ENCODE data around the gene ALG10.
"Not testable (repeated sequence)": the region's sequence is repeated elsewhere in the genome, so short reads cannot be mapped to it uniquely, and the experiment has no call there.

ALG10 gene

DNA sequence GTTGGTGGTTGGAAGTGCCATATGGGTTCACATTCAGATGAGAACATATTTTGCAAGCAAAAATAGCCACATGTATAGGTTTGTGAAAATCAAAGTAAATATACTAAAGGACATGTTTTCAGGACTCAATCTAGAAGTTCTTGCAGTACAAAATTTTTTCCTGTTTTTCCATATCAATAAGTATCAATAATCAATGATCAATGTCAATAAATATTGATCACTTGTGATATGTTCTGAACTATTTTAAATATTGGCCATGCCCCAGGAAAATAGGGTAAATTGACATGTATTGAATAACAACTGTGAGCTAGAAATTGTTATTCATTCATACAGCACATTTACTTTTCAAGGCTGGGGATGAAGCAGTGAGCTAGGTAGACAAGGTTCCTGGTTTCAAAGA lies 24.3 kb downstream of the ALG10 start:
- Histone ChIP-seq H3K27me3 (ENCODE audit: insufficient read depth, poor library complexity, severe bottlenecking) (no peaks in the 10 kb centered on the region), H3K27ac (replicated peaks) (no peak overlapping the region), H3K4me3 (replicated peaks; ENCODE audit: insufficient read depth, low read length) (no peak overlapping the region)
- TF ChIP-seq GABPA (IDR thresholded peaks at IDR 0.05; ENCODE audit: low read depth): no peak
- TF ChIP-seq, protein P1, sequence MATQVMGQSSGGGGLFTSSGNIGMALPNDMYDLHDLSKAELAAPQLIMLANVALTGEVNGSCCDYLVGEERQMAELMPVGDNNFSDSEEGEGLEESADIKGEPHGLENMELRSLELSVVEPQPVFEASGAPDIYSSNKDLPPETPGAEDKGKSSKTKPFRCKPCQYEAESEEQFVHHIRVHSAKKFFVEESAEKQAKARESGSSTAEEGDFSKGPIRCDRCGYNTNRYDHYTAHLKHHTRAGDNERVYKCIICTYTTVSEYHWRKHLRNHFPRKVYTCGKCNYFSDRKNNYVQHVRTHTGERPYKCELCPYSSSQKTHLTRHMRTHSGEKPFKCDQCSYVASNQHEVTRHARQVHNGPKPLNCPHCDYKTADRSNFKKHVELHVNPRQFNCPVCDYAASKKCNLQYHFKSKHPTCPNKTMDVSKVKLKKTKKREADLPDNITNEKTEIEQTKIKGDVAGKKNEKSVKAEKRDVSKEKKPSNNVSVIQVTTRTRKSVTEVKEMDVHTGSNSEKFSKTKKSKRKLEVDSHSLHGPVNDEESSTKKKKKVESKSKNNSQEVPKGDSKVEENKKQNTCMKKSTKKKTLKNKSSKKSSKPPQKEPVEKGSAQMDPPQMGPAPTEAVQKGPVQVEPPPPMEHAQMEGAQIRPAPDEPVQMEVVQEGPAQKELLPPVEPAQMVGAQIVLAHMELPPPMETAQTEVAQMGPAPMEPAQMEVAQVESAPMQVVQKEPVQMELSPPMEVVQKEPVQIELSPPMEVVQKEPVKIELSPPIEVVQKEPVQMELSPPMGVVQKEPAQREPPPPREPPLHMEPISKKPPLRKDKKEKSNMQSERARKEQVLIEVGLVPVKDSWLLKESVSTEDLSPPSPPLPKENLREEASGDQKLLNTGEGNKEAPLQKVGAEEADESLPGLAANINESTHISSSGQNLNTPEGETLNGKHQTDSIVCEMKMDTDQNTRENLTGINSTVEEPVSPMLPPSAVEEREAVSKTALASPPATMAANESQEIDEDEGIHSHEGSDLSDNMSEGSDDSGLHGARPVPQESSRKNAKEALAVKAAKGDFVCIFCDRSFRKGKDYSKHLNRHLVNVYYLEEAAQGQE (IDR thresholded peaks at IDR 0.05; ENCODE audit: insufficient replicate concordance, low read depth): no peak
- no peak for TF ChIP-seq POLR2AphosphoS5 (IDR thresholded peaks at IDR 0.05; ENCODE audit: low read depth)
- DNase-seq (ENCODE audit: low read depth in 1 of 2, low spot score in 1 of 2): no peak

DNA sequence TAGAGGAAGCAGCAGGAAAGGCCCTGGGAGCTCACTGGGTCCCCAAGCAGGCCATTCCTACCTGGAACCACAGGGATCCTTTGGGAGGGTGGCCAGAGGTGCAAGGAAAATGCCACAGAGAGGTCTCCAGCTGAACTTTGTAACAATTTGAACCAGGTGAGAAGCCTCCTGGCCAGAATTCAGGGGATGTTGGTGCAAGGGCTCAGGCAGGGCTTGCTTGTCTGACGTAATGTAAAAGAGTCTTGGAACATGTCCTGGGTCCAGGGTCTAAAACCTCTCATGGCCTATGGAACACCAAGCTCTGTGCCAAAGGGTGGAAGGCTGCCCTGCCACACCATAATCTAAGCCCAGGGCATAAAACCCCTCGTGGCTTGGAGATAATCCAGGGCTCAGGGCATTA lies 25.6 kb downstream of the ALG10 start:
- H3K4me3 ChIP-seq (replicated peaks; ENCODE audit: insufficient read depth, low read length); DNase-seq (ENCODE audit: low read depth in 1 of 2, low spot score in 1 of 2); H3K27me3 ChIP-seq (ENCODE audit: insufficient read depth, poor library complexity, severe bottlenecking): not testable (repeated sequence)

DNA sequence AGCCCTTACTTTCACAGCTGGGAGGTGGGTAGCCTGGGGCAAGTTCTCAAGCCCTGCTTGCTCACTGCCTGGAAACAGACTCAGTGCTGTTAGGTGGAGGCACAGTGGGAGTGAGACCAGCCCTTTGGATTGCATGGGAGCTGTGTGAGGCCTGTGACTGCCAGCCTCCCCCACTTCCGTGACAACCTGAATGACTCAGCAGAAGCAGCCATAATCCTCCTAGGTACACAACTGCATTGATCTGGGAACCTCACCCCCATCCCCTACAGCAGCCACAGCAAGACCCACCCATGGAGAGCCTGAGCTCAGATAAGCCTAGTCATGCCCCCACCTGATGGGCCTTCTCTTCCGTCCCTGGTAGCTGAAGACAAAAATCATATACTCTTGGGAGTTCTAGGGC lies 26.4 kb downstream of the ALG10 start:
- H3K27ac ChIP-seq (replicated peaks): no peak overlapping the region
- H3K27me3 ChIP-seq (ENCODE audit: insufficient read depth, poor library complexity, severe bottlenecking): no peaks in the 10 kb centered on the region
- TF ChIP-seq GABPA (IDR thresholded peaks at IDR 0.05; ENCODE audit: low read depth) (no peak), POLR2AphosphoS5 (IDR thresholded peaks at IDR 0.05; ENCODE audit: low read depth) (no peak), SPI1 (IDR thresholded peaks at IDR 0.05; ENCODE audit: borderline replicate concordance, low read depth) (no peak)
- TF ChIP-seq, protein P1 (IDR thresholded peaks at IDR 0.05; ENCODE audit: insufficient replicate concordance, low read depth): no peak
- TF ChIP-seq, protein P2, sequence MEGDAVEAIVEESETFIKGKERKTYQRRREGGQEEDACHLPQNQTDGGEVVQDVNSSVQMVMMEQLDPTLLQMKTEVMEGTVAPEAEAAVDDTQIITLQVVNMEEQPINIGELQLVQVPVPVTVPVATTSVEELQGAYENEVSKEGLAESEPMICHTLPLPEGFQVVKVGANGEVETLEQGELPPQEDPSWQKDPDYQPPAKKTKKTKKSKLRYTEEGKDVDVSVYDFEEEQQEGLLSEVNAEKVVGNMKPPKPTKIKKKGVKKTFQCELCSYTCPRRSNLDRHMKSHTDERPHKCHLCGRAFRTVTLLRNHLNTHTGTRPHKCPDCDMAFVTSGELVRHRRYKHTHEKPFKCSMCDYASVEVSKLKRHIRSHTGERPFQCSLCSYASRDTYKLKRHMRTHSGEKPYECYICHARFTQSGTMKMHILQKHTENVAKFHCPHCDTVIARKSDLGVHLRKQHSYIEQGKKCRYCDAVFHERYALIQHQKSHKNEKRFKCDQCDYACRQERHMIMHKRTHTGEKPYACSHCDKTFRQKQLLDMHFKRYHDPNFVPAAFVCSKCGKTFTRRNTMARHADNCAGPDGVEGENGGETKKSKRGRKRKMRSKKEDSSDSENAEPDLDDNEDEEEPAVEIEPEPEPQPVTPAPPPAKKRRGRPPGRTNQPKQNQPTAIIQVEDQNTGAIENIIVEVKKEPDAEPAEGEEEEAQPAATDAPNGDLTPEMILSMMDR (IDR thresholded peaks at IDR 0.05; ENCODE audit: insufficient read depth, low read length): no peak
- DNase-seq (ENCODE audit: low read depth in 1 of 2, low spot score in 1 of 2): no peak
- no peak overlapping the region for H3K4me3 ChIP-seq (replicated peaks; ENCODE audit: insufficient read depth, low read length)

More for the DNA sequence above, 25.6 kb downstream of the ALG10 start:
- not testable (repeated sequence) for H3K27ac ChIP-seq (replicated peaks)

DNA sequence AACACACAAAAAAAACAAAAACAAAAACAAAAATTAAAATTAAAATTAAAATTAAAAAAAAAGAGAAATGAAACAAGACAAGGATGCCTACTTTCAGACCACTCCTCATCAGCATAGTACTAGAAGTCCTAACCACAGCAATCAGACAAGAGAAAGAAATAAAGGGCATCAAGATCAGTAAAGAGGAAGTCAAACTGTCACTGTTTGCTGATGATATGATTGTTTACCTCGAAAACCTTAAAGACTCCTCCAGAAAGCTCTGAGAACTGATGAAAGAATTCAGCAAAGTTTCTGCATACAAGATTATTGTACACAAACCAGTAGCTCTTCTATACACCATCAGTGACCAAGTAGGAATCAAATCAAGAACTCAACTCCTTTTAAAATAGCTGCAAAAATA lies 29.2 kb downstream of the ALG10 start:
- Histone ChIP-seq H3K27ac (replicated peaks) (no peak overlapping the region), H3K27me3 (ENCODE audit: insufficient read depth, poor library complexity, severe bottlenecking) (no peaks in the 10 kb centered on the region), H3K4me3 (replicated peaks; ENCODE audit: insufficient read depth, low read length) (no peak overlapping the region)
- TF ChIP-seq, protein P2 (IDR thresholded peaks at IDR 0.05; ENCODE audit: insufficient read depth, low read length): no peak
- no peak for TF ChIP-seq GABPA (IDR thresholded peaks at IDR 0.05; ENCODE audit: low read depth)
- TF ChIP-seq POLR2AphosphoS5 (IDR thresholded peaks at IDR 0.05; ENCODE audit: low read depth): no peak
- TF ChIP-seq, protein P1 (IDR thresholded peaks at IDR 0.05; ENCODE audit: insufficient replicate concordance, low read depth): no peak
- no peak for TF ChIP-seq SPI1 (IDR thresholded peaks at IDR 0.05; ENCODE audit: borderline replicate concordance, low read depth)
- no peak for DNase-seq (ENCODE audit: low read depth in 1 of 2, low spot score in 1 of 2)
